ENCODE data around the gene LRPAP1. TPM values are rescaled to one million over a fixed set of nuclear protein-coding genes. Genes with fewer than 3 reads are reported as not detected.
"Not testable (repeated sequence)": the region's sequence is repeated elsewhere in the genome, so short reads cannot be mapped to it uniquely, and the experiment has no call there.

The LRPAP1 gene
- polyA plus RNA-seq (2013) = 62.8 TPM

- peak; percentile 83 to 86 (median 85) for DNase-seq
- peak within 1 kb of the TSS in 1 of 2 experiments; percentile 25 for H3K27ac ChIP-seq (ENCODE audit: insufficient read depth in 1 of 2, low read depth in 1 of 2, low read length in 2 of 2, poor library complexity in 1 of 2, severe bottlenecking in 2 of 2)
Observed at GRCh38 chr4:3531879-3532750, at the start of gene LRPAP1. LRPAP1 (minus strand) TSS chr4:3532422; CDS start chr4:3532412, 10 bp downstream.

GRCh38 chr4:3581334-3582090 lies 49.3 kb upstream of the LRPAP1 start:
- H3K27me3 ChIP-seq (replicated peaks in 2 of 5; ENCODE audit: control insufficient read depth in 4 of 5, insufficient read depth in 5 of 5, low read length in 4 of 5); H3K9me3 ChIP-seq (ENCODE audit: control extremely low read depth in 1 of 5, control insufficient read depth in 4 of 5, insufficient read depth in 2 of 5, low read depth in 1 of 5, low read length in 4 of 5); H3K4me1 ChIP-seq (ENCODE audit: control extremely low read depth in 1 of 4, control insufficient read depth in 4 of 4, insufficient read depth in 4 of 4, low read length in 3 of 4); POLR2A ChIA-PET; DNase-seq; H3K36me3 ChIP-seq (ENCODE audit: control insufficient read depth in 4 of 4, insufficient read depth in 4 of 4, low read length in 3 of 4); CTCF ChIA-PET; H3K27ac ChIP-seq (ENCODE audit: insufficient read depth in 1 of 2, low read depth in 1 of 2, low read length in 2 of 2, poor library complexity in 1 of 2, severe bottlenecking in 2 of 2); H3K4me3 ChIP-seq (ENCODE audit: control insufficient read depth in 1 of 7, extremely low read depth in 1 of 7, insufficient read depth in 4 of 7, low read depth in 2 of 7, low read length in 6 of 7): not testable (repeated sequence)
- WGBS (ENCODE audit: insufficient coverage) = 93% methylated on average over 8 of the region's 15 CpGs

More at GRCh38 chr4:3531879-3532750, at the start of gene LRPAP1:
- Histone ChIP-seq H3K4me3 (ENCODE audit: control insufficient read depth in 1 of 7, extremely low read depth in 1 of 7, insufficient read depth in 4 of 7, low read depth in 2 of 7, low read length in 6 of 7) (peak within 1 kb of the TSS; percentile 70 to 91 (median 77)), H3K9me3 (ENCODE audit: control extremely low read depth in 1 of 5, control insufficient read depth in 4 of 5, insufficient read depth in 2 of 5, low read depth in 1 of 5, low read length in 4 of 5) (peaks cover 0 to 3% (median 0%) of the 10 kb centered on the region in 5 experiments), H3K27me3 (replicated peaks in 2 of 5; ENCODE audit: control insufficient read depth in 4 of 5, insufficient read depth in 5 of 5, low read length in 4 of 5) (peaks cover 0 to 12% (median 2%) of the 10 kb centered on the region in 5 experiments), H3K36me3 (ENCODE audit: control insufficient read depth in 4 of 4, insufficient read depth in 4 of 4, low read length in 3 of 4) (peaks cover 0 to 25% (median 13%) of the 10 kb centered on the region in 4 experiments), H3K4me1 (ENCODE audit: control extremely low read depth in 1 of 4, control insufficient read depth in 4 of 4, insufficient read depth in 4 of 4, low read length in 3 of 4) (peaks cover 0 to 36% (median 23%) of the 10 kb centered on the region in 4 experiments)
- ChIA-PET POLR2A (interaction anchor here (0.6 kb wide), 1 partner anchor 103 kb away, joined by 3 read pairs; no protein-coding TSS in a partner anchor), CTCF (no interaction called here)
- WGBS (ENCODE audit: insufficient coverage) = under 1% methylated on average over 64 of the region's 84 CpGs

- H3K27me3 ChIP-seq (replicated peaks in 2 of 5; ENCODE audit: control insufficient read depth in 4 of 5, insufficient read depth in 5 of 5, low read length in 4 of 5); H3K4me1 ChIP-seq (ENCODE audit: control extremely low read depth in 1 of 4, control insufficient read depth in 4 of 4, insufficient read depth in 4 of 4, low read length in 3 of 4); DNase-seq; H3K36me3 ChIP-seq (ENCODE audit: control insufficient read depth in 4 of 4, insufficient read depth in 4 of 4, low read length in 3 of 4); H3K9me3 ChIP-seq (ENCODE audit: control extremely low read depth in 1 of 5, control insufficient read depth in 4 of 5, insufficient read depth in 2 of 5, low read depth in 1 of 5, low read length in 4 of 5); H3K4me3 ChIP-seq (ENCODE audit: control insufficient read depth in 1 of 7, extremely low read depth in 1 of 7, insufficient read depth in 4 of 7, low read depth in 2 of 7, low read length in 6 of 7); CTCF ChIA-PET; H3K27ac ChIP-seq (ENCODE audit: insufficient read depth in 1 of 2, low read depth in 1 of 2, low read length in 2 of 2, poor library complexity in 1 of 2, severe bottlenecking in 2 of 2); POLR2A ChIA-PET: not testable (repeated sequence)
- 85% methylated on average over 5 of the region's 9 CpGs for WGBS (ENCODE audit: insufficient coverage)
Observed at GRCh38 chr4:3580859-3581258, 48.6 kb upstream of the LRPAP1 start.

GRCh38 chr4:3578527-3579144 lies 46.4 kb upstream of the LRPAP1 start:
- POLR2A ChIA-PET = not testable (repeated sequence)

GRCh38 chr4:3578052-3578451 lies 45.8 kb upstream of the LRPAP1 start:
- CTCF ChIA-PET; POLR2A ChIA-PET; H3K9me3 ChIP-seq (ENCODE audit: control extremely low read depth in 1 of 5, control insufficient read depth in 4 of 5, insufficient read depth in 2 of 5, low read depth in 1 of 5, low read length in 4 of 5); H3K4me1 ChIP-seq (ENCODE audit: control extremely low read depth in 1 of 4, control insufficient read depth in 4 of 4, insufficient read depth in 4 of 4, low read length in 3 of 4); H3K36me3 ChIP-seq (ENCODE audit: control insufficient read depth in 4 of 4, insufficient read depth in 4 of 4, low read length in 3 of 4); H3K4me3 ChIP-seq (ENCODE audit: control insufficient read depth in 1 of 7, extremely low read depth in 1 of 7, insufficient read depth in 4 of 7, low read depth in 2 of 7, low read length in 6 of 7); H3K27ac ChIP-seq (ENCODE audit: insufficient read depth in 1 of 2, low read depth in 1 of 2, low read length in 2 of 2, poor library complexity in 1 of 2, severe bottlenecking in 2 of 2); H3K27me3 ChIP-seq (replicated peaks in 2 of 5; ENCODE audit: control insufficient read depth in 4 of 5, insufficient read depth in 5 of 5, low read length in 4 of 5); DNase-seq: not testable (repeated sequence)
- 91% methylated on average over 3 of the region's 3 CpGs for WGBS (ENCODE audit: insufficient coverage)

More at GRCh38 chr4:3578527-3579144, 46.4 kb upstream of the LRPAP1 start:
- H3K4me3 ChIP-seq (ENCODE audit: control insufficient read depth in 1 of 7, extremely low read depth in 1 of 7, insufficient read depth in 4 of 7, low read depth in 2 of 7, low read length in 6 of 7); H3K27ac ChIP-seq (ENCODE audit: insufficient read depth in 1 of 2, low read depth in 1 of 2, low read length in 2 of 2, poor library complexity in 1 of 2, severe bottlenecking in 2 of 2); DNase-seq; H3K4me1 ChIP-seq (ENCODE audit: control extremely low read depth in 1 of 4, control insufficient read depth in 4 of 4, insufficient read depth in 4 of 4, low read length in 3 of 4); CTCF ChIA-PET; H3K27me3 ChIP-seq (replicated peaks in 2 of 5; ENCODE audit: control insufficient read depth in 4 of 5, insufficient read depth in 5 of 5, low read length in 4 of 5); H3K36me3 ChIP-seq (ENCODE audit: control insufficient read depth in 4 of 4, insufficient read depth in 4 of 4, low read length in 3 of 4); H3K9me3 ChIP-seq (ENCODE audit: control extremely low read depth in 1 of 5, control insufficient read depth in 4 of 5, insufficient read depth in 2 of 5, low read depth in 1 of 5, low read length in 4 of 5): not testable (repeated sequence)
- 94% methylated on average over 2 of the region's 4 CpGs for WGBS (ENCODE audit: insufficient coverage)

- POLR2A ChIA-PET; CTCF ChIA-PET; H3K36me3 ChIP-seq (ENCODE audit: control insufficient read depth in 4 of 4, insufficient read depth in 4 of 4, low read length in 3 of 4); H3K4me3 ChIP-seq (ENCODE audit: control insufficient read depth in 1 of 7, extremely low read depth in 1 of 7, insufficient read depth in 4 of 7, low read depth in 2 of 7, low read length in 6 of 7); H3K4me1 ChIP-seq (ENCODE audit: control extremely low read depth in 1 of 4, control insufficient read depth in 4 of 4, insufficient read depth in 4 of 4, low read length in 3 of 4); DNase-seq; H3K9me3 ChIP-seq (ENCODE audit: control extremely low read depth in 1 of 5, control insufficient read depth in 4 of 5, insufficient read depth in 2 of 5, low read depth in 1 of 5, low read length in 4 of 5); H3K27ac ChIP-seq (ENCODE audit: insufficient read depth in 1 of 2, low read depth in 1 of 2, low read length in 2 of 2, poor library complexity in 1 of 2, severe bottlenecking in 2 of 2): not testable (repeated sequence)
- H3K27me3 ChIP-seq (replicated peaks in 2 of 5; ENCODE audit: control insufficient read depth in 4 of 5, insufficient read depth in 5 of 5, low read length in 4 of 5) = peaks cover 0 to 12% (median under 1%) of the 10 kb centered on the region in 5 experiments
- 69% methylated on average over 7 of the region's 11 CpGs for WGBS (ENCODE audit: insufficient coverage)
Observed at GRCh38 chr4:3577208-3577892, 45.1 kb upstream of the LRPAP1 start.

All from common myeloid progenitor, CD34-positive (primary cell).